HEK293T (cell line): ENCODE results near the gene BMPR1B.

Experiments used
- BHLHE40 ChIP-seq: fragments of 450-650 bp; IDR thresholded peaks from 2 replicates; pipeline ENCODE4 v1.6.1; 2016; ENCODE audit warnings: mild to moderate bottlenecking, moderate library complexity, borderline replicate concordance
- FOXA1 ChIP-seq: fragments of 450-650 bp; IDR thresholded peaks from 2 replicates; pipeline ENCODE4 v1.6.1; 2016; ENCODE audit warnings: mild to moderate bottlenecking
- FOXK2 ChIP-seq: fragments of 450-650 bp; IDR thresholded peaks from 2 replicates; pipeline ENCODE4 v1.6.1; 2016; ENCODE audit warnings: mild to moderate bottlenecking
- FOXM1 ChIP-seq: fragments of 450-650 bp; IDR thresholded peaks from 2 replicates; pipeline ENCODE4 v1.6.1; 2017; ENCODE audit warnings: mild to moderate bottlenecking, borderline replicate concordance
- HDGF ChIP-seq: fragments of 450-650 bp; IDR thresholded peaks from 2 replicates; pipeline ENCODE4 v1.6.1; 2017; ENCODE audit warnings: antibody characterized with exemption, borderline replicate concordance
- L3MBTL2 ChIP-seq: fragments of 450-650 bp; conservative IDR thresholded peaks from 2 replicates; pipeline ENCODE4 v1.6.1; 2016; ENCODE audit warnings: mild to moderate bottlenecking
- LEF1 ChIP-seq: fragments of 450-650 bp; IDR thresholded peaks from 2 replicates; pipeline ENCODE4 v1.6.1; 2017; ENCODE audit warnings: mild to moderate bottlenecking, borderline replicate concordance
- PKNOX1 ChIP-seq: fragments of 450-650 bp; IDR thresholded peaks from 2 replicates; pipeline ENCODE4 v1.6.1; 2016
- SP1 ChIP-seq: fragments of 450-650 bp; IDR thresholded peaks from 2 replicates; pipeline ENCODE4 v1.6.1; 2017

GRCh38 chr4:95086551-95086950, 328.8 kb downstream of the BMPR1B start:
- TF ChIP-seq BHLHE40: no peak
- TF ChIP-seq PKNOX1: no peak
- TF ChIP-seq FOXM1: no peak
- no peak for TF ChIP-seq FOXA1
- TF ChIP-seq HDGF: no peak
- TF ChIP-seq SP1: no peak
- TF ChIP-seq FOXK2: no peak
- no peak for TF ChIP-seq LEF1
- TF ChIP-seq L3MBTL2: no peak
